IMR-90 (cell line): Measurements from ENCODE around the gene HDAC3. TPM values are rescaled to one million over a fixed set of nuclear protein-coding genes. Genes with fewer than 3 reads are reported as not detected.

ENCODE experiments used
- ATAC-seq: fragments of 200-7000 bp; cut with Tn5 transposase; 2 replicates; pipeline ENCODE4 v1.9.1; 2020; ENCODE audit warnings: low read depth, mild to moderate bottlenecking, moderate library complexity
- BruUV-seq: library from RNA; stranded (reverse); fragments of 400-500 nt; replicated peaks from 2 replicates; lab custom pipeline; 2021; lab: Mats Ljungman, UMichigan
- CTCF ChIA-PET: fragments of 300-600 bp; formaldehyde crosslinking; extraction: SDS; loops from one replicate; lab custom pipeline; 2021; ENCODE audit warnings: antibody characterized with exemption; lab: Yijun Ruan, JAX
- POLR2A ChIA-PET: fragments of 300-600 bp; sonication (Branson Sonifier 250); formaldehyde crosslinking; loops from one replicate; lab custom pipeline; 2022; ENCODE audit warnings: antibody characterized with exemption; ENCODE audit not compliant: unreplicated experiment; lab: Charles Lee
- DNase-seq: peaks from one replicate; pipeline ENCODE4 v3.0.0; 2013
- H2AFZ ChIP-seq: replicated peaks from 2 replicates; pipeline ENCODE3; 2013; ENCODE audit warnings: low read length, mild to moderate bottlenecking; ENCODE audit not compliant: poor library complexity
- H2AK5ac ChIP-seq: 2 replicates; pipeline ENCODE4 v1.6.1; 2013; ENCODE audit warnings: low read depth, low read length, inconsistent platforms
- H2AK9ac ChIP-seq: replicated peaks from 2 replicates; pipeline ENCODE3; 2013; ENCODE audit warnings: mild to moderate bottlenecking, low read depth, low read length, moderate library complexity; ENCODE audit not compliant: poor library complexity
- H2BK120ac ChIP-seq: 2 replicates; pipeline ENCODE4 v1.6.1; 2013; ENCODE audit warnings: low read depth, low read length, inconsistent platforms
- H2BK15ac ChIP-seq: 3 replicates; pipeline ENCODE4 v1.6.1; 2013; ENCODE audit warnings: low read depth, low read length, inconsistent platforms
- H2BK20ac ChIP-seq: 2 replicates; pipeline ENCODE4 v1.6.1; 2013; ENCODE audit warnings: low read depth, mild to moderate bottlenecking, inconsistent platforms, low read length, moderate library complexity
- H2BK5ac ChIP-seq: 2 replicates; pipeline ENCODE4 v1.6.1; 2013; ENCODE audit warnings: mild to moderate bottlenecking, low read depth, low read length, inconsistent platforms; ENCODE audit not compliant: poor library complexity, severe bottlenecking
- H3K14ac ChIP-seq: replicated peaks from 2 replicates; pipeline ENCODE4 v1.6.1; 2013; ENCODE audit warnings: low read depth, low read length, inconsistent platforms
- H3K18ac ChIP-seq: 2 replicates; pipeline ENCODE4 v1.6.1; 2013; ENCODE audit warnings: low read depth, low read length, control low read depth
- H3K23ac ChIP-seq: 2 replicates; pipeline ENCODE4 v1.6.1; 2013; ENCODE audit warnings: low read depth, low read length, inconsistent platforms
- H3K27ac ChIP-seq: 2 replicates; pipeline ENCODE4 v1.5.1; 2013; ENCODE audit warnings: mild to moderate bottlenecking, control low read depth, low read length; ENCODE audit not compliant: insufficient read depth
- H3K27me3 ChIP-seq: 2 replicates; pipeline ENCODE4 v1.6.1; 2013; ENCODE audit warnings: low read length; ENCODE audit not compliant: control insufficient read depth, insufficient read depth
- H3K36me3 ChIP-seq: 2 replicates; pipeline ENCODE4 v1.6.1; 2013; ENCODE audit warnings: low read length, mixed read lengths; ENCODE audit not compliant: control insufficient read depth, insufficient read depth
- H3K4ac ChIP-seq: 2 replicates; pipeline ENCODE4 v1.6.1; 2013; ENCODE audit warnings: low read depth, low read length, inconsistent platforms
- H3K4me1 ChIP-seq: 2 replicates; pipeline ENCODE4 v1.6.1; 2013; ENCODE audit warnings: low read length, mixed read lengths; ENCODE audit not compliant: control insufficient read depth, insufficient read depth
- H3K4me2 ChIP-seq: 2 replicates; pipeline ENCODE4 v1.6.1; 2013; ENCODE audit warnings: low read depth, mild to moderate bottlenecking, control low read depth, low read length, moderate library complexity
- H3K4me3 ChIP-seq: 2 replicates; pipeline ENCODE4 v1.5.1; 2013; ENCODE audit warnings: low read depth, mild to moderate bottlenecking, control low read depth, low read length, moderate library complexity; ENCODE audit not compliant: insufficient read depth
- H3K56ac ChIP-seq: 2 replicates; pipeline ENCODE4 v1.6.1; 2013; ENCODE audit warnings: low read length, inconsistent platforms; ENCODE audit not compliant: insufficient read depth; ENCODE audit errors: extremely low read depth
- H3K79me1 ChIP-seq, 2 experiments: 2 replicates each; pipeline ENCODE4 v1.6.1; 2013; ENCODE audit warnings: low read length in 2 of 2, inconsistent platforms in 1 of 2, low read depth in 1 of 2
- H3K9ac ChIP-seq: 2 replicates; pipeline ENCODE4 v1.6.1; 2013; ENCODE audit warnings: low read depth, low read length, control low read depth
- H3K9me1 ChIP-seq: 2 replicates; pipeline ENCODE4 v1.6.1; 2013; ENCODE audit warnings: low read length, inconsistent platforms; ENCODE audit not compliant: insufficient read depth
- H3K9me3 ChIP-seq: 2 replicates; pipeline ENCODE4 v1.6.1; 2013; ENCODE audit warnings: low read length; ENCODE audit not compliant: control insufficient read depth, insufficient read depth
- H4K20me1 ChIP-seq: 2 replicates; pipeline ENCODE4 v1.6.1; 2013; ENCODE audit warnings: low read length, inconsistent platforms; ENCODE audit not compliant: insufficient read depth
- H4K5ac ChIP-seq: 2 replicates; pipeline ENCODE4 v1.6.1; 2013; ENCODE audit warnings: mild to moderate bottlenecking, low read depth, low read length, control low read depth
- H4K8ac ChIP-seq, 2 experiments: 2 replicates each; pipeline ENCODE4 v1.6.1; 2013; ENCODE audit warnings: low read depth in 2 of 2, low read length in 2 of 2, control low read depth in 1 of 2, inconsistent platforms in 1 of 2
- H4K91ac ChIP-seq: 2 replicates; pipeline ENCODE4 v1.6.1; 2013; ENCODE audit warnings: low read depth, low read length, inconsistent platforms; ENCODE audit not compliant: insufficient read depth
- BHLHE40 ChIP-seq: fragments of 150-350 bp; IDR thresholded peaks from 2 replicates; pipeline ENCODE4 v1.6.1; 2016; ENCODE audit warnings: mild to moderate bottlenecking, low read depth, low read length
- CEBPB ChIP-seq: IDR thresholded peaks from 2 replicates; pipeline ENCODE4 v1.6.1; 2012; ENCODE audit warnings: low read depth, low read length, improper control_type of control experiment
- CHD1 ChIP-seq: IDR thresholded peaks from 2 replicates; pipeline ENCODE4 v1.6.1; 2012; ENCODE audit warnings: low read depth, low read length, improper control_type of control experiment
- FOS ChIP-seq: fragments of 150-350 bp; IDR thresholded peaks from 2 replicates; pipeline ENCODE4 v1.6.1; 2016; ENCODE audit warnings: low read depth, low read length
- MAFK ChIP-seq: IDR thresholded peaks from 2 replicates; pipeline ENCODE4 v1.6.1; 2012; ENCODE audit warnings: low read depth, low read length, improper control_type of control experiment
- MAZ ChIP-seq: IDR thresholded peaks from 2 replicates; pipeline ENCODE4 v1.6.1; 2012; ENCODE audit warnings: low read depth, mild to moderate bottlenecking, low read length, improper control_type of control experiment, moderate library complexity, borderline replicate concordance
- MXI1 ChIP-seq: IDR thresholded peaks from 2 replicates; pipeline ENCODE4 v1.6.1; 2012; ENCODE audit warnings: low read depth, mild to moderate bottlenecking, low read length, moderate library complexity, borderline replicate concordance
- NFE2L2 ChIP-seq: fragments of 150-350 bp; IDR thresholded peaks from 2 replicates; pipeline ENCODE4 v1.6.1; 2016; ENCODE audit warnings: low read depth, mild to moderate bottlenecking, low read length
- POLR2A ChIP-seq: IDR thresholded peaks from 2 replicates; pipeline ENCODE4 v1.6.1; 2012; ENCODE audit warnings: mild to moderate bottlenecking, low read depth, low read length
- RAD21 ChIP-seq: IDR thresholded peaks from 2 replicates; pipeline ENCODE4 v1.6.1; 2012; ENCODE audit warnings: low read length, improper control_type of control experiment
- RCOR1 ChIP-seq: IDR thresholded peaks from 2 replicates; pipeline ENCODE4 v1.6.1; 2012; ENCODE audit warnings: mild to moderate bottlenecking, low read length, improper control_type of control experiment; ENCODE audit not compliant: insufficient replicate concordance
- RFX5 ChIP-seq: IDR thresholded peaks from 2 replicates; pipeline ENCODE4 v1.8.0; 2012; ENCODE audit warnings: low read depth, mild to moderate bottlenecking, low read length, moderate library complexity
- SMC3 ChIP-seq: fragments of 150-350 bp; IDR thresholded peaks from 2 replicates; pipeline ENCODE4 v1.6.1; 2016; ENCODE audit warnings: low read depth, mild to moderate bottlenecking, antibody characterized with exemption, low read length, moderate library complexity
- WGBS, 2 experiments: methylation state at CpG; one replicate each; pipeline versions ENCODE4 v1.1.5 to v1.1.7; 2013; ENCODE audit warnings: missing lambda C conversion rate in 2 of 2; ENCODE audit not compliant: insufficient read length in 1 of 2; ENCODE audit errors: extremely low coverage in 2 of 2; 5-methylcytosine and 5-hydroxymethylcytosine counted together
- dilution Hi-C: fragments of 300-500 bp; cut with HindIII; formaldehyde crosslinking; loops from one replicate; pipeline ENCODE4 v1.14.3; 2018; ENCODE audit warnings: low sequenced_read_pairs; ENCODE audit not compliant: unreplicated experiment
- in situ Hi-C: fragments of 300-500 bp; cut with MboI; formaldehyde crosslinking; loops from 3 replicates; pipeline ENCODE4 v1.14.3; 2019; ENCODE audit warnings: low sequenced_read_pairs, inconsistent platforms, mixed read lengths
- intact Hi-C: fragments of 100-400 bp; cut with micrococcal nuclease; formaldehyde crosslinking; loops from 2 replicates; pipeline ENCODE4 v1.10.0; 2022
- polyA plus RNA-seq, 3 experiments: library from polyadenylated mRNA; depleted of rRNA; stranded (reverse); fragments of >200 nt; gene quantifications; 2 replicates each; pipeline ENCODE4 v1.2.3, GENCODE V29; 2012; ENCODE audit warnings: low replicate concordance in 1 of 3
- total RNA-seq: library from RNA; depleted of rRNA; stranded (reverse); fragments of >200 nt; gene quantifications from 2 replicates; pipeline ENCODE4 v1.2.3, GENCODE V29; 2012
- TF ChIP-seq, protein P1 (sequence below): fragments of 150-350 bp; IDR thresholded peaks from 2 replicates; pipeline ENCODE4 v1.6.1; 2017; ENCODE audit warnings: mild to moderate bottlenecking, antibody characterized with exemption, low read length, low read depth
- TF ChIP-seq, protein P2 (sequence below): fragments of 150-350 bp; IDR thresholded peaks from 2 replicates; pipeline ENCODE4 v1.6.1; 2016; ENCODE audit warnings: low read depth, mild to moderate bottlenecking, low read length, moderate library complexity, borderline replicate concordance

Gene HDAC3
- total and polyA plus RNA-seq, 2 of the 4 experiments (the other 2 are of a cell fraction) = 84.2 to 89.7 TPM

DNA sequence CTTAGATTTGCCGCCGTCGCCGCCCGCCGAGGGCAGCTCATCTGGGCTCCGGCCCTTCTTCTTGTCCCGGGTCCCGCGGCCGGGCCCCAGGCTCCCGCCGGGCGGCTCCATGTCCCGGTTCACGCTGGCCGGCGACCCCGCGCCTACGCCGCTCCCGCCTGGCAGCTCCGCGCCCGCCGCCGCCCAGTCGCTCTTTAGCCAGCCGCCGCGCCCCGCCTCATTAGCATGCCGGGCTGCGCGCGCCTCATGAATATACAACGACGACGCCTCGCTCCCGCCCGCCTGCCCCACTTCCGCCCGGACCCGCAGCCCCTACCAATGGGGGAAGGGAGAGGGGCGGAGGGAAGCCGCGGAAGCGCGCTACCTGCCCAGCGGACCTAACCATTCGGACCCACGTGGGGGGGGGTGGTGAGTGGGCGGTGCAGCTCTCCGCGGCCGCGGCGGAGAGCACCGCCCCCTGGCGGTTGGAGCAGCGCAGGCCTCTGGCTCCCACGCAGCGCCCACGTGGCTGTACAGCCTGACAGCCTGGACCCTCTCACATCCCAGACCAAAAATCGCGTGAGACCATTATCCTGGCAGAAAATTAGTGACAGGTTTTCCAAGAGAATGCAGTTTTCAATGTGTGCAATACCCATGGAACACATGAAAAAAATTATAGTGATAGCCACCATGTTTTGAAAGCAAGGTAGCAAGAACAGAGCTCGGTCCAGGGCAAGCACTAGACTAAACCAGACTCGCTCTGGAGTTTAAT is 17.7 kb downstream of the HDAC3 start, which contains the start of gene DIAPH1:
TSS of gene DIAPH1 (minus strand) at position 197 of the 751 bp plus-strand sequence. CDS start at position 111, 86 bp downstream.
- peak; percentile 94 for ATAC-seq
- Histone ChIP-seq H3K4me1 (0 out of 2 replicates have a peak, but pooled peaks cover 3% of the 10 kb centered on the region), H2AK9ac (peak within 1 kb of the TSS; percentile 71), H3K9ac (peak within 1 kb of the TSS; percentile 74), H2BK15ac (no peak within 1 kb of the TSS), H3K79me1 (peaks cover 12 to 27% of the 10 kb centered on the region in 2 experiments), H3K4ac (peak within 1 kb of the TSS; percentile 48), H3K9me3 (no peaks in the 10 kb centered on the region), H4K20me1 (peaks cover 3% of the 10 kb centered on the region; the same call in 1 of the 2 replicates), H3K56ac (peak within 1 kb of the TSS; percentile 59; the same call in 1 of the 2 replicates), H2AFZ (peak within 1 kb of the TSS; percentile 87), H2BK20ac (no peak within 1 kb of the TSS), H3K9me1 (peaks cover 2% of the 10 kb centered on the region; the same call in 1 of the 2 replicates), H3K4me3 (peak within 1 kb of the TSS; percentile 55), H2BK120ac (no peak within 1 kb of the TSS), H3K36me3 (peaks cover 20% of the 10 kb centered on the region), H3K27me3 (no peaks in the 10 kb centered on the region), H4K91ac (no peak within 1 kb of the TSS; the same call in none of the 2 replicates), H2BK5ac (no peak within 1 kb of the TSS), H3K27ac (peak within 1 kb of the TSS; percentile 41), H4K8ac (peak within 1 kb of the TSS in 1 of 2 experiments; percentile 20; a peak in 2 of 4 replicates), H3K18ac (0 out of 2 replicates have a peak within 1 kb of the TSS, but pooled peaks have one; percentile 11), H3K14ac (peak within 1 kb of the TSS; percentile 54), H2AK5ac (peak within 1 kb of the TSS; percentile 43; the same call in 1 of the 2 replicates), H3K4me2 (peak within 1 kb of the TSS; percentile 99), H4K5ac (peak within 1 kb of the TSS; percentile 32; the same call in 1 of the 2 replicates), H3K23ac (peak within 1 kb of the TSS; percentile 67)
- in situ Hi-C loops = no loop called here
- WGBS, 2 experiments = 7% methylated on average over 17 of the region's 70 CpGs; no CpG with 5 or more reads in 1 of the 2 experiments
- dilution Hi-C loops = no loop called here
- ChIA-PET CTCF (interaction anchor here (0.6 to 6.7 kb wide), 13 partner anchors 9 to 52 kb away, joined by 3 to 94 read pairs (median 6); partner anchors contain the start of genes HDAC3 and RELL2), POLR2A (interaction anchor here (1.2 kb wide), 1 partner anchor 32 kb away, joined by 6 read pairs; the partner anchor contains the start of gene FCHSD1)
- peak; percentile 94 for DNase-seq
- BruUV-seq = no TSS peak
- intact Hi-C loops = loop anchor here (1.0 to 2.0 kb wide), 2 partner anchors 14 to 27 kb away; no protein-coding TSS in a partner anchor
- TF ChIP-seq SMC3 (peak; percentile 96), MAFK (no peak), POLR2A (peak; percentile 70; the same call in 1 of the 2 replicates), RAD21 (peak; percentile 85), RCOR1 (no peak), MAZ (peak; percentile 90), BHLHE40 (peak; percentile 88), CEBPB (no peak), FOS (no peak), MXI1 (peak; percentile 99), NFE2L2 (no peak), CHD1 (peak; percentile 88; the same call in 1 of the 2 replicates), RFX5 (no peak)
- TF ChIP-seq, protein P1, sequence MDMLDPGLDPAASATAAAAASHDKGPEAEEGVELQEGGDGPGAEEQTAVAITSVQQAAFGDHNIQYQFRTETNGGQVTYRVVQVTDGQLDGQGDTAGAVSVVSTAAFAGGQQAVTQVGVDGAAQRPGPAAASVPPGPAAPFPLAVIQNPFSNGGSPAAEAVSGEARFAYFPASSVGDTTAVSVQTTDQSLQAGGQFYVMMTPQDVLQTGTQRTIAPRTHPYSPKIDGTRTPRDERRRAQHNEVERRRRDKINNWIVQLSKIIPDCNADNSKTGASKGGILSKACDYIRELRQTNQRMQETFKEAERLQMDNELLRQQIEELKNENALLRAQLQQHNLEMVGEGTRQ = peak; percentile 89
- TF ChIP-seq, protein P2, sequence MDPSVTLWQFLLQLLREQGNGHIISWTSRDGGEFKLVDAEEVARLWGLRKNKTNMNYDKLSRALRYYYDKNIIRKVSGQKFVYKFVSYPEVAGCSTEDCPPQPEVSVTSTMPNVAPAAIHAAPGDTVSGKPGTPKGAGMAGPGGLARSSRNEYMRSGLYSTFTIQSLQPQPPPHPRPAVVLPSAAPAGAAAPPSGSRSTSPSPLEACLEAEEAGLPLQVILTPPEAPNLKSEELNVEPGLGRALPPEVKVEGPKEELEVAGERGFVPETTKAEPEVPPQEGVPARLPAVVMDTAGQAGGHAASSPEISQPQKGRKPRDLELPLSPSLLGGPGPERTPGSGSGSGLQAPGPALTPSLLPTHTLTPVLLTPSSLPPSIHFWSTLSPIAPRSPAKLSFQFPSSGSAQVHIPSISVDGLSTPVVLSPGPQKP = no peak
